RWPE2 (cell line): ENCODE data around the gene KDM5B.

Experiments
- ATAC-seq: fragments of 200-7000 bp; cut with Tn5 transposase; 3 replicates; pipeline ENCODE4 v1.9.1; 2021; ENCODE audit warnings: low read depth
- DNase-seq: peaks from one replicate; pipeline ENCODE4 v3.0.0-alpha.2; 2020; ENCODE audit warnings: low spot score
- H3K27ac ChIP-seq: fragments of 450-650 bp; 2 replicates; pipeline ENCODE4 v1.5.1; 2017; ENCODE audit warnings: mild to moderate bottlenecking; ENCODE audit not compliant: poor library complexity, severe bottlenecking
- H3K27me3 ChIP-seq: fragments of 250-450 bp; sonication (Bioruptor Pico); 2 replicates; pipeline ENCODE4 v1.5.1; 2021; ENCODE audit warnings: mild to moderate bottlenecking, moderate library complexity; ENCODE audit not compliant: insufficient read depth, poor library complexity, severe bottlenecking
- H3K36me3 ChIP-seq: fragments of 250-450 bp; sonication (Bioruptor Pico); 2 replicates; pipeline ENCODE4 v1.5.1; 2020; ENCODE audit warnings: low read depth, mild to moderate bottlenecking, moderate library complexity
- H3K4me1 ChIP-seq: fragments of 250-450 bp; sonication (Bioruptor Pico); 2 replicates; pipeline ENCODE4 v1.5.1; 2021; ENCODE audit warnings: mild to moderate bottlenecking, moderate library complexity; ENCODE audit not compliant: insufficient read depth, poor library complexity, severe bottlenecking
- H3K4me3 ChIP-seq: fragments of 250-450 bp; sonication (Bioruptor Pico); 2 replicates; pipeline ENCODE4 v1.5.1; 2021; ENCODE audit warnings: mild to moderate bottlenecking, moderate library complexity; ENCODE audit not compliant: severe bottlenecking
- H3K9me3 ChIP-seq: fragments of 250-450 bp; sonication (Bioruptor Pico); 2 replicates; pipeline ENCODE4 v1.5.1; 2021; ENCODE audit warnings: mild to moderate bottlenecking, moderate library complexity; ENCODE audit not compliant: severe bottlenecking
- TF ChIP-seq, protein P1 (sequence below): fragments of 450-650 bp; IDR thresholded peaks from one replicate; pipeline ENCODE4 v1.5.1; 2017; ENCODE audit warnings: mild to moderate bottlenecking, moderate library complexity; ENCODE audit not compliant: poor library complexity, severe bottlenecking

KDM5B gene

GRCh38 chr1:202687798-202688197 is 120.4 kb downstream of the KDM5B start:
- no peak for ATAC-seq
- H3K27me3 ChIP-seq, result peaks cover 8% of the 10 kb centered on the region

DNA sequence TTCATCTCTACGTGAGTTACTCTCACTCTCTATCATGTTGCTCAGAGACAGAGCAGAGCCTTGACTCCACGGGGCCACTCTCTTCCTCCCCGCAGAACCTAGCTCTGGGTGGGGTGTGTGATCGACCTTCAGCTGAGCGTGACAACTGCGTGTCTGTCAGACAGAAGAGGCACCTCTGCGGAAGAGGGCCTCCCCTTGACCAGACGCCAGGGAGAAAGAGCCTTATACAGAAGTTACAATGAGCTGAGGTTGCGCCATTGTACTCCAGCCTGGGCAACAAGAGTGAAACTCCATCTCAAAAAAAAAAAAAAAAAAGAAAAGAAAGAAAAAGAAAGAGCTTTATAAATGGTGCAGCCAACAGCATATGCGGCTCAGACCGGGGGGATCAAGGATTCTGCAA is 120.9 kb downstream of the KDM5B start:
- H3K27me3 ChIP-seq, result peaks cover 10% of the 10 kb centered on the region
- H3K9me3 ChIP-seq, result no peaks in the 10 kb centered on the region
- H3K36me3 ChIP-seq, result no peaks in the 10 kb centered on the region
- no peak overlapping the region for H3K4me3 ChIP-seq
- TF ChIP-seq, protein P1, sequence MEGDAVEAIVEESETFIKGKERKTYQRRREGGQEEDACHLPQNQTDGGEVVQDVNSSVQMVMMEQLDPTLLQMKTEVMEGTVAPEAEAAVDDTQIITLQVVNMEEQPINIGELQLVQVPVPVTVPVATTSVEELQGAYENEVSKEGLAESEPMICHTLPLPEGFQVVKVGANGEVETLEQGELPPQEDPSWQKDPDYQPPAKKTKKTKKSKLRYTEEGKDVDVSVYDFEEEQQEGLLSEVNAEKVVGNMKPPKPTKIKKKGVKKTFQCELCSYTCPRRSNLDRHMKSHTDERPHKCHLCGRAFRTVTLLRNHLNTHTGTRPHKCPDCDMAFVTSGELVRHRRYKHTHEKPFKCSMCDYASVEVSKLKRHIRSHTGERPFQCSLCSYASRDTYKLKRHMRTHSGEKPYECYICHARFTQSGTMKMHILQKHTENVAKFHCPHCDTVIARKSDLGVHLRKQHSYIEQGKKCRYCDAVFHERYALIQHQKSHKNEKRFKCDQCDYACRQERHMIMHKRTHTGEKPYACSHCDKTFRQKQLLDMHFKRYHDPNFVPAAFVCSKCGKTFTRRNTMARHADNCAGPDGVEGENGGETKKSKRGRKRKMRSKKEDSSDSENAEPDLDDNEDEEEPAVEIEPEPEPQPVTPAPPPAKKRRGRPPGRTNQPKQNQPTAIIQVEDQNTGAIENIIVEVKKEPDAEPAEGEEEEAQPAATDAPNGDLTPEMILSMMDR, result no peak
- ATAC-seq (no peak), DNase-seq (no peak)
- no peak overlapping the region for H3K27ac ChIP-seq
- no peaks in the 10 kb centered on the region for H3K4me1 ChIP-seq

More at GRCh38 chr1:202687798-202688197, 120.4 kb downstream of the KDM5B start:
- Histone ChIP-seq H3K9me3 (no peaks in the 10 kb centered on the region), H3K4me3 (no peak overlapping the region), H3K4me1 (no peaks in the 10 kb centered on the region), H3K27ac (no peak overlapping the region), H3K36me3 (no peaks in the 10 kb centered on the region)
- TF ChIP-seq, protein P1, result no peak
- DNase-seq, result no peak

- peaks cover 10% of the 10 kb centered on the region for H3K27me3 ChIP-seq
- ATAC-seq (no peak), DNase-seq (no peak)
- no peak overlapping the region for H3K4me3 ChIP-seq
- TF ChIP-seq, protein P1, result no peak
- H3K36me3 ChIP-seq, result no peaks in the 10 kb centered on the region
- no peaks in the 10 kb centered on the region for H3K9me3 ChIP-seq
- H3K4me1 ChIP-seq, result no peaks in the 10 kb centered on the region
- H3K27ac ChIP-seq, result no peak overlapping the region
These were observed 122.6 kb downstream of the KDM5B start for GRCh38 chr1:202685641-202686040.

DNA sequence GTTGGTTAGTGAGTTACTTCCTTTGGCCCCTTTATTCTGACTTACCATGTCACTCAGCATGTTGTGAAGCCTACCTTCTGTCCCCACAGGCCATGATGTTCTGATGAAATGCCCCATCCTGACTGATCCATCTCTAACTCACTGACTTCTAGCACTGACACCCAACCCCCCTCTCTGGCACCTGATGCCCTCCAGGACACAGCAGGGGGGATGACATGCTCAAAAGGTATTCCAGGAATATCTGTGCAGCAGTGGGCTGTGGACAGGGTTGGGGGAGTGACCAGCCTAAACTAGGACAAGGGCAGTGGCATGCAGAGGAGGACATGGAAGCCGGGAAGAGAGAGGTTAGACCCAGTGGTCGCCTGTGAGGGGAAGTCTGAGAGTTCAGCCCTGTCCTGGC is 123.5 kb downstream of the KDM5B start:
- ATAC-seq (no peak), DNase-seq (no peak)
- H3K4me1 ChIP-seq, result no peaks in the 10 kb centered on the region
- TF ChIP-seq, protein P1, result no peak
- no peak overlapping the region for H3K4me3 ChIP-seq
- no peaks in the 10 kb centered on the region for H3K36me3 ChIP-seq
- peaks cover 10% of the 10 kb centered on the region for H3K27me3 ChIP-seq
- H3K27ac ChIP-seq, result no peak overlapping the region
- no peaks in the 10 kb centered on the region for H3K9me3 ChIP-seq

GRCh38 chr1:202683029-202683428 is 125.2 kb downstream of the KDM5B start:
- Histone ChIP-seq H3K27ac (no peak overlapping the region), H3K36me3 (no peaks in the 10 kb centered on the region), H3K4me1 (no peaks in the 10 kb centered on the region), H3K9me3 (no peaks in the 10 kb centered on the region), H3K4me3 (no peak overlapping the region), H3K27me3 (peaks cover 10% of the 10 kb centered on the region)
- DNase-seq, result no peak
- no peak for ATAC-seq
- TF ChIP-seq, protein P1, result no peak
